H9 (cell line): ENCODE measurements around the gene SETD9. TPM values are rescaled to one million over a fixed set of nuclear protein-coding genes. Genes with fewer than 3 reads are reported as not detected.

Experiments
- DNase-seq: peaks from one replicate; pipeline ENCODE4 v3.0.0-alpha.2; 2017
- H2AFZ ChIP-seq: one replicate; pipeline ENCODE4 v1.6.1; 2013; ENCODE audit warnings: mild to moderate bottlenecking, low read length, control low read depth, moderate library complexity
- H2AK5ac ChIP-seq: 2 replicates; pipeline ENCODE4 v1.6.1; 2013; ENCODE audit warnings: low read length, control low read depth, mixed read lengths; ENCODE audit not compliant: insufficient read length
- H2BK120ac ChIP-seq: one replicate; pipeline ENCODE4 v1.6.1; 2013; ENCODE audit warnings: low read depth, mild to moderate bottlenecking, low read length, control low read depth, inconsistent platforms; ENCODE audit not compliant: poor library complexity, severe bottlenecking
- H2BK12ac ChIP-seq: 2 replicates; pipeline ENCODE4 v1.6.1; 2013; ENCODE audit warnings: low read length, control low read depth, mixed read lengths, low read depth; ENCODE audit not compliant: insufficient read length
- H2BK15ac ChIP-seq: 2 replicates; pipeline ENCODE4 v1.6.1; 2013; ENCODE audit warnings: low read depth, low read length, control low read depth
- H2BK20ac ChIP-seq: one replicate; pipeline ENCODE4 v1.6.1; 2013; ENCODE audit warnings: low read depth, mild to moderate bottlenecking, low read length, control low read depth, inconsistent platforms; ENCODE audit not compliant: poor library complexity, severe bottlenecking
- H2BK5ac ChIP-seq: 2 replicates; pipeline ENCODE4 v1.6.1; 2013; ENCODE audit warnings: low read length, control low read depth, mixed read lengths; ENCODE audit not compliant: insufficient read length
- H3K14ac ChIP-seq: 2 replicates; pipeline ENCODE4 v1.6.1; 2013; ENCODE audit warnings: low read length, control low read depth; ENCODE audit not compliant: insufficient read depth
- H3K18ac ChIP-seq: 2 replicates; pipeline ENCODE4 v1.6.1; 2013; ENCODE audit warnings: low read depth, mild to moderate bottlenecking, mixed read lengths, low read length, control low read depth; ENCODE audit not compliant: insufficient read length
- H3K23ac ChIP-seq: 2 replicates; pipeline ENCODE4 v1.6.1; 2013; ENCODE audit warnings: low read length, control low read depth, mixed read lengths, low read depth; ENCODE audit not compliant: insufficient read length
- H3K23me2 ChIP-seq: 2 replicates; pipeline ENCODE4 v1.6.1; 2013; ENCODE audit warnings: low read depth, mild to moderate bottlenecking, mixed read lengths, low read length, control low read depth; ENCODE audit not compliant: insufficient read length, poor library complexity, severe bottlenecking
- H3K27ac ChIP-seq: 2 replicates; pipeline ENCODE4 v1.5.1; 2013; ENCODE audit warnings: low read length, control low read depth, mixed read lengths, low read depth; ENCODE audit not compliant: insufficient read length
- H3K27me3 ChIP-seq: 2 replicates; pipeline ENCODE4 v1.6.1; 2013; ENCODE audit warnings: low read length, control low read depth, inconsistent platforms; ENCODE audit not compliant: insufficient read depth
- H3K4ac ChIP-seq: 2 replicates; pipeline ENCODE4 v1.6.1; 2013; ENCODE audit warnings: low read depth, mild to moderate bottlenecking, control low read depth, inconsistent platforms, low read length, moderate library complexity
- H3K4me1 ChIP-seq: 2 replicates; pipeline ENCODE4 v1.6.1; 2013; ENCODE audit warnings: low read length, control low read depth, inconsistent platforms; ENCODE audit not compliant: insufficient read depth
- H3K4me2 ChIP-seq: 2 replicates; pipeline ENCODE4 v1.6.1; 2013; ENCODE audit warnings: low read length, control low read depth, mixed read lengths; ENCODE audit not compliant: insufficient read length, insufficient read depth
- H3K56ac ChIP-seq: 2 replicates; pipeline ENCODE4 v1.6.1; 2013; ENCODE audit warnings: low read depth, mild to moderate bottlenecking, mixed read lengths, low read length, control low read depth; ENCODE audit not compliant: insufficient read length
- H3K79me1 ChIP-seq: 2 replicates; pipeline ENCODE4 v1.6.1; 2013; ENCODE audit warnings: low read depth, mild to moderate bottlenecking, moderate library complexity, low read length, control low read depth, inconsistent platforms; ENCODE audit not compliant: insufficient read depth, poor library complexity, severe bottlenecking
- H3K79me2 ChIP-seq: 2 replicates; pipeline ENCODE4 v1.6.1; 2013; ENCODE audit warnings: low read length, control low read depth, inconsistent platforms; ENCODE audit not compliant: insufficient read depth
- H3K9ac ChIP-seq: 2 replicates; pipeline ENCODE4 v1.6.1; 2013; ENCODE audit warnings: low read length, control low read depth, mixed read lengths; ENCODE audit not compliant: insufficient read length; ENCODE audit errors: extremely low read depth
- H3K9me3 ChIP-seq: one replicate; pipeline ENCODE4 v1.6.1; 2013; ENCODE audit warnings: low read depth, low read length, inconsistent platforms; ENCODE audit not compliant: control insufficient read depth
- H3T11ph ChIP-seq: one replicate; pipeline ENCODE4 v1.6.1; 2013; ENCODE audit warnings: mild to moderate bottlenecking, low read length, control low read depth, inconsistent platforms
- H4K20me1 ChIP-seq: one replicate; pipeline ENCODE4 v1.6.1; 2013; ENCODE audit not compliant: control insufficient read depth, insufficient read length, insufficient read depth
- H4K5ac ChIP-seq: 2 replicates; pipeline ENCODE4 v1.6.1; 2013; ENCODE audit warnings: low read depth, mild to moderate bottlenecking, mixed read lengths, low read length, control low read depth; ENCODE audit not compliant: insufficient read length
- H4K8ac ChIP-seq: replicated peaks from 2 replicates; pipeline ENCODE4 v1.6.1; 2013; ENCODE audit warnings: low read length, control low read depth, mixed read lengths, low read depth; ENCODE audit not compliant: insufficient read length
- H4K91ac ChIP-seq: 2 replicates; pipeline ENCODE4 v1.6.1; 2013; ENCODE audit warnings: low read depth, mild to moderate bottlenecking, moderate library complexity, mixed read lengths, low read length, control low read depth; ENCODE audit not compliant: insufficient read length
- H3K27ac Mint-ChIP-seq, 3 experiments: 2 replicates in 2 of 3; 3 replicates in 1 of 3; pipeline ENCODE4 v1.8.0; 2020 to 2021; ENCODE audit warnings: mixed read lengths in 3 of 3, mild to moderate bottlenecking in 1 of 3, moderate library complexity in 1 of 3
- H3K27me3 Mint-ChIP-seq: 2 replicates; pipeline ENCODE4 v1.8.0; 2021; ENCODE audit warnings: low read depth, mild to moderate bottlenecking, moderate library complexity, mixed read lengths
- H3K36me3 Mint-ChIP-seq, 3 experiments: 2 replicates in 2 of 3; 3 replicates in 1 of 3; pipeline ENCODE4 v1.8.0; 2020 to 2021; ENCODE audit warnings: low read depth in 3 of 3, mixed read lengths in 3 of 3; ENCODE audit not compliant: insufficient read depth in 1 of 3
- H3K4me1 Mint-ChIP-seq, 2 experiments: 2 replicates each; pipeline ENCODE4 v1.8.0; 2020; ENCODE audit warnings: mixed read lengths in 2 of 2
- H3K4me3 Mint-ChIP-seq, 2 experiments: 2 replicates in 1 of 2; 3 replicates in 1 of 2; pipeline ENCODE4 v1.8.0; 2020 to 2021; ENCODE audit warnings: mild to moderate bottlenecking in 2 of 2, mixed read lengths in 2 of 2, moderate library complexity in 1 of 2
- H3K9me3 Mint-ChIP-seq, 2 experiments: 2 replicates in 1 of 2; 3 replicates in 1 of 2; pipeline ENCODE4 v1.8.0; 2020; ENCODE audit warnings: mild to moderate bottlenecking in 2 of 2, mixed read lengths in 2 of 2, moderate library complexity in 1 of 2
- CTCF ChIP-seq: fragments of 200-600 bp; sonication (generic); conservative IDR thresholded peaks from 3 replicates; pipeline ENCODE4 v1.8.0; 2021; ENCODE audit warnings: antibody characterized with exemption, mild to moderate bottlenecking
- WGBS: extraction: QIAGEN DNeasy Blood & Tissue Kit; methylation state at CpG from one replicate; pipeline ENCODE4 v1.1.7; 2013; ENCODE audit warnings: missing lambda C conversion rate, low lambda C conversion rate, mixed read lengths; ENCODE audit not compliant: insufficient read length; ENCODE audit errors: extremely low coverage; 5-methylcytosine and 5-hydroxymethylcytosine counted together
- total RNA-seq: library from RNA; stranded (reverse); gene quantifications from 2 replicates; pipeline ENCODE4 v1.2.1, GENCODE V29; 2021

The SETD9 gene
- total RNA-seq, 1 experiment from 2014 or later = 15.7 TPM

- H2BK12ac ChIP-seq = no peak overlapping the region
- no peak overlapping the region for H2BK15ac ChIP-seq
- H3K4ac ChIP-seq = no peak overlapping the region
- Mint-ChIP-seq H3K36me3 (no peaks in the 10 kb centered on the region), H3K4me1 (peaks cover 2 to 6% of the 10 kb centered on the region in 2 experiments), H3K4me3 (no peak overlapping the region), H3K9me3 (no peaks in the 10 kb centered on the region), H3K27ac (no peak overlapping the region), H3K27me3 (peaks cover 2% of the 10 kb centered on the region)
- H2BK20ac ChIP-seq = no peak overlapping the region
- no peak for DNase-seq
- H2BK120ac ChIP-seq = no peak overlapping the region
- H4K5ac ChIP-seq = no peak overlapping the region
- no peaks in the 10 kb centered on the region for H3K9me3 ChIP-seq
- no peak overlapping the region for H3K4me2 ChIP-seq
- no peaks in the 10 kb centered on the region for H3K4me1 ChIP-seq
- H3K79me1 ChIP-seq = no peaks in the 10 kb centered on the region
- no peak overlapping the region for H2BK5ac ChIP-seq
- WGBS = no CpG with 5 or more reads among the region's 2 CpGs
- no peaks in the 10 kb centered on the region for H3K27me3 ChIP-seq
- no peaks in the 10 kb centered on the region for H3K79me2 ChIP-seq
- no peak overlapping the region for H2AFZ ChIP-seq
- no peak overlapping the region for H4K8ac ChIP-seq
- no peak overlapping the region for H4K91ac ChIP-seq
- no peak overlapping the region for H3K18ac ChIP-seq
- H3K9ac ChIP-seq = no peak overlapping the region
- H3K23me2 ChIP-seq = no peaks in the 10 kb centered on the region
- H2AK5ac ChIP-seq = no peak overlapping the region
- H3K56ac ChIP-seq = no peak overlapping the region
- H3K23ac ChIP-seq = no peak overlapping the region
- no peak overlapping the region for H3T11ph ChIP-seq
- no peak for TF ChIP-seq CTCF
- no peak overlapping the region for H3K14ac ChIP-seq
- H4K20me1 ChIP-seq = no peaks in the 10 kb centered on the region
- H3K27ac ChIP-seq = no peak overlapping the region
These were observed 52.9 kb downstream of the SETD9 start for GRCh38 chr5:56962286-56962685.
